HG02870 (cell line): Measurements from ENCODE around the gene KCNIP3.

Experiments
- ATAC-seq: cut with Tn5 transposase; IDR thresholded peaks from one replicate; pipeline ENCODE4 v1.9.1; 2021; ENCODE audit warnings: mild to moderate bottlenecking, moderate library complexity; ENCODE audit not compliant: unreplicated experiment

KCNIP3 gene

DNA sequence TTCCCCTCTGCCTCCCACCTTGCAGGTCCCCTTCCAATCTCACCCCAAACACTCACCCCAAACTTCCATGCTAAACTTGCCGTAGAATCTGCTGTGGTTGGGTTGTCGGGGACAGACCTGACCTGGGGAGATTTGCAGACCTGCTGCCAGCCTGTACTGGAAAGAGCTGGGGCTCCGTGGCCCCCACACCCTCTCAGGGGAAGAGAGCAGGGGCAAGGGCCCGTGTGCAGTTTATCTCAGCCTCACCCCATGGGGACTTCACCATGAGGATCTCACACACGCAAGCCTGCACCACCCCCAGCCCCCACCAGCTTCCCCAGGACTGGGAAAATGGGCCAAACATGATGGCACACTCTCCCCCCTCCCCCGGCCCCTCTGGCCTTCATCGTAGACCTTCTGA, 30.7 kb downstream of the KCNIP3 start:
- ATAC-seq, result no peak

DNA sequence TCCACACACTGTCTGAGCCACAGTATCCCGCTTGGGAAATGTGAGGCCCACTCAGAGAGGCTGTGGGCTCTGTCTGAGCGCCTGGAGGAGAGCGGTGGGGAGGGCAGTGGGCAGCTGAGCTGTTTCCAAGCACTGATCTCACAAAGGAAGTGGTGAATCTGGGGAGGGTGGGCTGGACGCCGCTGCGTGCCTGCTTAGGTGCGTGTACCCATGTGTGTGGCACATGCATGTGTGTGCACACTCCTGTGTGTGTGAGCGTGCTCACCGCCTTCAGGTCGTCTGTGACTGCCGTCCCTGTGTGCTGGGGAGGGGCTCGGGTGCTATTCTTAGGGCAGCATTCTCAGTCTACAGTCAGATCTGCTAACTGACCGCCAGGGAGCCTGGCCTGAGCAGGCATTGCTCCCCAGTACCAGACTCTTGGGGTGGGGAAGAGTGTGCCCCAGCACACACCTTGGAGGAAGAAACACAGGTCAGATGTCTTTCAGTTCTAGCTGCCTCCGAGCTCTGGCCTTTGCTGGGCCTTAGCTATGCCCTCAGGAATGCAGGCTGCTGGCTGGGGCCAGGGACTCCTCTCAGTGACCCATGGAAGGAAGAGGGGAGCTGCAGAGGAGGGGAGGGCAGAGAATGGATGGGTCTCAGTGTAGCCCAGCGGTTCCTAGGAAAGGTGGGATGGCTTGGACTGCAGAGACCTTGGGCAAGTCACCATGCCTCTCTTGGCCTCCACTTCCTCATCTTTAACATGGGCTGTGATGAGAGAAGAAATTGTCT, 31.4 kb downstream of the KCNIP3 start:
- ATAC-seq, result no peak

DNA sequence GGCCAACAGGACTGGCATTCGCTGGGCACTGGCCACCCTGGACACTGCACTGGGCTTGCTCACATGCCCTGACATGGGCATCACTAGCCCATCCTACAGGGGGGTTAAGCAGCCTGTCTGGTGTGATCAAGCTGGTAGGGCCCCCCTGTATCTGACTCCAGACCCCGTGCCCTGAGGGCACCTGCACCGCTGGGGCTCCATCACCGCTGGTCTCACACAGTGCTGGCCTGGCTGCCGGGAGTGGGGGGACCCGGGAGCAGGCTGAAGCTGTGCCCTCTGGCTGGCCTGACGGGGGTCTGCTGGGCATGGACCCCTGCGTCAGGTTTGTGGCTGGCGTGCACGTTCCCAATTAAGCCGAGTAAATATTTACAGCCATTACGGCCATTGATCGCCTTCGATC, 32.3 kb downstream of the KCNIP3 start:
- no peak for ATAC-seq

- ATAC-seq, result no peak
Measured at GRCh38 chr2:95329891-95330793, 33.0 kb downstream of the KCNIP3 start.

- no peak for ATAC-seq
Measured at GRCh38 chr2:95330794-95331338, 33.7 kb downstream of the KCNIP3 start.

GRCh38 chr2:95331606-95332005, 34.5 kb downstream of the KCNIP3 start:
- ATAC-seq, result no peak

GRCh38 chr2:95332036-95332435, 34.9 kb downstream of the KCNIP3 start:
- no peak for ATAC-seq

- ATAC-seq, result no peak
Measured at GRCh38 chr2:95333056-95333455, 35.9 kb downstream of the KCNIP3 start.

GRCh38 chr2:95333888-95334338, 36.8 kb downstream of the KCNIP3 start:
- no peak for ATAC-seq

- no peak for ATAC-seq
Measured at GRCh38 chr2:95334916-95335641, 37.9 kb downstream of the KCNIP3 start.

DNA sequence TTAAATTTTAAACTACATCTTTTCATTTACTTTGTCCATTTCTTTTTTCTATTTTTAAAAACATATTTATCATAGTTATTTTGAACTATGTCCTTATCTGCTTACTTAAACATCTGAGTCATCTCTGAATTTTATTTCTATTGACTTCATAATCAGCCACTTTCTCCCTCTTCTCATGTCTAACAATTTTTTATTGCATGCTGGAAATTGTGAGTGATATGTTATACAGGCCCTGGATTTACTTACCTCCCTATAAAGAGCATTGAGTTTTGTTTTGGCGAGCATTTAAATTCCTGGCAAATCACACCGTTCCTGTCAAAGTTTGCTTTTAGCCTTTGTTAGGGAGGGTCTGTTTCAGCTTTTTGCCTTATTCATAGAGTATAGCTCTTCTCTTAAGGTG, 39.3 kb downstream of the KCNIP3 start:
- no peak for ATAC-seq

- no peak for ATAC-seq
Measured at GRCh38 chr2:95337829-95338228, 40.7 kb downstream of the KCNIP3 start.

DNA sequence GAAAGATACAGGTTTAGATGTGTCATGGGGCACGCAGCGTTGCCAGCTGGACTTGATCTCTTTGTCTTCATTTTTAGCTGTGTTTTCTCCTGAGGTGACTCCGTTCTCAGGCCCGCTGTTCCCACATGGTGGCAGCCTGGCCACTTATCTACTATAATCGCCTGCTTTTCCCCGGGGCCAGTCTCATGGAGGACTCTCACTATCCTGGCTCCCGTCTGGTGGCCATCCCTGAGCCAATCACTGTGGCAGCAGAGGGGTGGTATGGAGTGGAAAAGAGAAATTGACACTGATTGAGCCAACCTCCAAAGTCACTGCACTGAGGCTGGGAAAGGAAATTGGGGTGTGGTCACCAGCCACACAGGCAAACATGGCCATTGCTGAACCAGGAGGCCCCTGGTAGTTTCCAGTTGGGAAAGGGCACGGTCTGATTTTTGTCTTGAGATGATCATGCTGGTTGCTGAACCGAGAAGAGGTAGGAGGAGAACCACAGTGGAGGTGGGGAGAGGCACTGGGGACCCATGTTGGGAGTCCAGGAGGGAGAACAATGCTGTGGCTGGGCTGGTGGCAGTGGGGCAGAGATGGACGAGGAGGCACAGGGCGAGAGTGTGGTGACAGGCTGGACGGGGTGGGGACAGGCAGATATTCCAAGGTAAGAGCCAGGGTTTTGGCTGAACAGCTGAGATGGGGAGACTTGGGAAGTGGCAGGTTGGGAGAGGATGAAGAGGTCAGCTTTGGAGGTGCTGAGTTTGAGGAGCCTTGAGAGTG, 45.6 kb downstream of the KCNIP3 start:
- no peak for ATAC-seq

GRCh38 chr2:95343429-95344214, 46.5 kb downstream of the KCNIP3 start:
- no peak for ATAC-seq

GRCh38 chr2:95344215-95344583, 47.1 kb downstream of the KCNIP3 start:
- no peak for ATAC-seq

- no peak for ATAC-seq
Measured at GRCh38 chr2:95344656-95345055, 47.5 kb downstream of the KCNIP3 start.

- ATAC-seq, result no peak
Measured at GRCh38 chr2:95345081-95345562, 48.0 kb downstream of the KCNIP3 start.

GRCh38 chr2:95345563-95346230, 48.5 kb downstream of the KCNIP3 start:
- ATAC-seq, result no peak

DNA sequence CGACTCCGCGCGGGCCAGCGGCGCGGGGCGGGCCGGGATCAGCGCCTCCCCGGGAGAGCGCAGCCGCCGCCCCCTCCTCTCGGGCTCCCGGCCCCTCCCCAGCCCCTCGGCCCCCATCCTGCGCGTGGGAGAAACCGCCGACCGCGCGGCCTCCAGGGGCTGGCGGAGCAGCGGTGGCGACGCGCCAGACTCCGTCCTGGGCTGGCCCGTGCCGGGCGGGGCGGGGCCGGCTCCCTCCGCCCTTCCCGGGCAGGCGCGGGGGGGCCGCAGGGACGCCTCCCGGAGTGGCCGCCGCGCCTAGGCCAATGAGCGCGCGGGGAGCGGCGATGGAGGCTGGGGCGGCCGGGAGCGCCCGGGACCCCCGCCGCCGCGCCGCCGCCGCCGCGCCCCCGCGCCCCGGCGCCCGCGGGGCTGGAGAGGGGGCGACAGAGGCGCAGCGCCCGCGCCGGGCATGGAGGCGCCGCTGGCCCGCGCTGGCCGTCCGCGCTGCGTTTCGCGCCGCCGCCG, 49.1 kb downstream of the KCNIP3 start:
- no peak for ATAC-seq
